GM18867 (cell line): ENCODE measurements around the gene RNLS.

ENCODE experiments used
- ATAC-seq: cut with Tn5 transposase; IDR thresholded peaks from one replicate; pipeline ENCODE4 v1.9.1; 2021; ENCODE audit warnings: mild to moderate bottlenecking, moderate library complexity; ENCODE audit not compliant: unreplicated experiment

The RNLS gene

GRCh38 chr10:88270871-88271713 is 312.0 kb downstream of the RNLS start:
- peak; percentile 88 for ATAC-seq

GRCh38 chr10:88270061-88270808 is 312.9 kb downstream of the RNLS start:
- no peak for ATAC-seq

- peak; percentile 57 for ATAC-seq
These were observed 320.4 kb downstream of the RNLS start for GRCh38 chr10:88262591-88263234.

GRCh38 chr10:88261152-88261551 is 322.0 kb downstream of the RNLS start:
- ATAC-seq, result no peak

GRCh38 chr10:88260329-88261051 is 322.6 kb downstream of the RNLS start:
- no peak for ATAC-seq

- ATAC-seq, result no peak
These were observed 323.7 kb downstream of the RNLS start for GRCh38 chr10:88259381-88259780.

GRCh38 chr10:88256886-88257285 is 326.2 kb downstream of the RNLS start:
- no peak for ATAC-seq

- ATAC-seq, result no peak
These were observed 327.0 kb downstream of the RNLS start for GRCh38 chr10:88256013-88256680.

- no peak for ATAC-seq
These were observed 329.0 kb downstream of the RNLS start for GRCh38 chr10:88254091-88254490.

- ATAC-seq, result no peak
These were observed 329.5 kb downstream of the RNLS start for GRCh38 chr10:88253622-88254021.

GRCh38 chr10:88253128-88253527 is 330.0 kb downstream of the RNLS start:
- ATAC-seq, result no peak

- ATAC-seq, result no peak
These were observed 333.7 kb downstream of the RNLS start for GRCh38 chr10:88249450-88249849.

- ATAC-seq, result no peak
These were observed 336.4 kb downstream of the RNLS start for GRCh38 chr10:88246675-88247074.

GRCh38 chr10:88245974-88246511 is 337.1 kb downstream of the RNLS start:
- ATAC-seq, result no peak

GRCh38 chr10:88244781-88245625 is 338.1 kb downstream of the RNLS start:
- ATAC-seq, result no peak

GRCh38 chr10:88243836-88244730 is 339.0 kb downstream of the RNLS start:
- ATAC-seq, result no peak

- no peak for ATAC-seq
These were observed 339.8 kb downstream of the RNLS start for GRCh38 chr10:88243202-88243744.

GRCh38 chr10:88241501-88241900 is 341.6 kb downstream of the RNLS start:
- ATAC-seq, result no peak
